ENCODE measurements around the gene TOMM20L.

- no peak for TF ChIP-seq CTCF (IDR thresholded peaks at IDR 0.05; ENCODE audit: low read length)
- no peak for TF ChIP-seq EZH2 (IDR thresholded peaks at IDR 0.05; ENCODE audit: borderline replicate concordance, low read length)
These were observed 31.0 kb downstream of the TOMM20L start for GRCh38 chr14:58426670-58427280.

All from OCI-LY1 (cell line).